BJ (cell line): ENCODE measurements around the gene SH2D1B. TPM values are rescaled to one million over a fixed set of nuclear protein-coding genes. Genes with fewer than 3 reads are reported as not detected.

Experiments
- CTCF ChIA-PET: fragments of 350-600 bp; formaldehyde crosslinking; extraction: SDS; loops from one replicate; lab custom pipeline; 2021; ENCODE audit warnings: antibody characterized with exemption, inconsistent platforms; lab: Yijun Ruan, JAX
- POLR2A ChIA-PET: fragments of 300-600 bp; sonication (Branson Sonifier 250); formaldehyde crosslinking; extraction: SDS; loops from one replicate; lab custom pipeline; 2021; ENCODE audit warnings: antibody characterized with exemption; lab: Charles Lee
- DNase-seq: peaks from one replicate; pipeline ENCODE4 v3.0.0-alpha.2; 2011; ENCODE audit warnings: low read depth
- H3K27me3 ChIP-seq: 2 replicates; pipeline ENCODE4 v1.6.0; 2011; ENCODE audit warnings: low read length; ENCODE audit not compliant: control insufficient read depth, insufficient read depth
- H3K36me3 ChIP-seq: 2 replicates; pipeline ENCODE4 v1.5.1; 2011; ENCODE audit warnings: low read length; ENCODE audit not compliant: control insufficient read depth, insufficient read depth
- H3K4me3 ChIP-seq: 2 replicates; pipeline ENCODE4 v1.5.1; 2011; ENCODE audit warnings: low read depth, mild to moderate bottlenecking, control low read depth, low read length
- CTCF ChIP-seq: IDR thresholded peaks from 2 replicates; pipeline ENCODE4 v1.5.1; 2011; ENCODE audit warnings: low read depth, mild to moderate bottlenecking, control low read depth, inconsistent platforms, low read length, moderate library complexity; ENCODE audit not compliant: insufficient read depth
- polyA plus RNA-seq: library from polyadenylated mRNA; depleted of rRNA; stranded (reverse); fragments of >200 nt; gene quantifications from 2 replicates; pipeline ENCODE4 v1.2.3, GENCODE V29; 2011

Gene SH2D1B
- polyA plus RNA-seq, 1 experiment, result not detected

- no peak for TF ChIP-seq CTCF
- DNase-seq, result no peak
- no peak overlapping the region for H3K4me3 ChIP-seq
- no peaks in the 10 kb centered on the region for H3K36me3 ChIP-seq
- ChIA-PET CTCF (interaction anchor here (0.7 to 5.2 kb wide), 7 partner anchors 8 to 337 kb away, joined by 3 to 19 read pairs (median 7); partner anchors contain the start of gene C1orf226), POLR2A (no interaction called here)
- H3K27me3 ChIP-seq, result peaks cover 5% of the 10 kb centered on the region; the same call in 1 of the 2 replicates
Measured at GRCh38 chr1:162388615-162389014, 23.3 kb downstream of the SH2D1B start.

DNA sequence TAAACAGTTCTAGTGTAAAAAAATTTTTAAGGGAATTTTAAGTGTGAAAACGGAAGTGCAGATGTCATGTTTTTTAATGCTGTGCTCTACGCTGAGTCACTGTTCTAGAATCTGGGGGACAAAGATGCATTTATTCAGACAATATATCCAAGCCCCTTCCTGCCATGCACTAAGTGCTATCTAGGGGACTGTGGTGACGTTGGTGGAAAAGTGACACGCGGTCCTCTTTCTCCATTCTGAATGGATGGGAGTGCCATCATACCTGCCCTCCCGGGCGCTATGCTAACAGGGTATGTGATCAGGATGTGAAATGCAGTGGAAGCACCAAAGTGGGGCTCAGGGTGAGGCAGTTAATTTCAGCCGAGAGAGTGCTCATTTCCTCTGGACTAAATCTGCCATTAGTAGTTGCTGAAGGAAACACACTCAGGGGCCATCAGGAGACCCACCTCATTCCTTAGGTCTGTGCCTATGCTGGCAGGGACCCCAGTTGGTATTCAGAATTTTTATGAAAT lies 23.8 kb downstream of the SH2D1B start:
- H3K4me3 ChIP-seq, result no peak overlapping the region
- ChIA-PET CTCF (interaction anchor here (1.4 to 5.2 kb wide), 3 partner anchors 21 to 337 kb away, joined by 4 to 19 read pairs (median 10); no protein-coding TSS in a partner anchor), POLR2A (no interaction called here)
- DNase-seq, result no peak
- TF ChIP-seq CTCF, result no peak
- H3K36me3 ChIP-seq, result no peaks in the 10 kb centered on the region
- H3K27me3 ChIP-seq, result peaks cover 5% of the 10 kb centered on the region; the same call in 1 of the 2 replicates

- TF ChIP-seq CTCF, result no peak
- DNase-seq, result no peak
- H3K36me3 ChIP-seq, result no peaks in the 10 kb centered on the region
- POLR2A ChIA-PET, result no interaction called here
- CTCF ChIA-PET, result interaction anchor here (0.8 to 1.0 kb wide), 2 partner anchors 10 to 12 kb away, joined by 3 read pairs; no protein-coding TSS in a partner anchor
- no peak overlapping the region for H3K4me3 ChIP-seq
- peaks cover 5% of the 10 kb centered on the region; the same call in 1 of the 2 replicates for H3K27me3 ChIP-seq
Measured at GRCh38 chr1:162387226-162388082, 24.5 kb downstream of the SH2D1B start.

- Histone ChIP-seq H3K27me3 (peaks cover 5% of the 10 kb centered on the region; the same call in 1 of the 2 replicates), H3K36me3 (no peaks in the 10 kb centered on the region), H3K4me3 (no peak overlapping the region)
- CTCF ChIA-PET, result interaction anchor here (0.8 to 1.0 kb wide), 2 partner anchors 9 to 11 kb away, joined by 3 read pairs; no protein-coding TSS in a partner anchor
- POLR2A ChIA-PET, result no interaction called here
- no peak for DNase-seq
- no peak for TF ChIP-seq CTCF
Measured at GRCh38 chr1:162386292-162387225, 25.4 kb downstream of the SH2D1B start.
